ENCODE results near the gene PEMT. TPM values are rescaled to one million over a fixed set of nuclear protein-coding genes. Genes with fewer than 3 reads are reported as not detected.

The PEMT gene
- total RNA-seq, 1 donor from 2014 or later = 690 TPM

- H3K27me3 ChIP-seq = no peaks in the 10 kb centered on the region
- no peak for TF ChIP-seq CTCF (IDR thresholded peaks at IDR 0.05)
- no peak for DNase-seq (ENCODE audit: low spot score in 2 of 2)
- H3K4me3 ChIP-seq = no peak overlapping the region
- peaks cover 8 to 16% of the 10 kb centered on the region in 2 donors for H3K36me3 ChIP-seq
- H3K27ac ChIP-seq = no peak overlapping the region
- H3K4me1 ChIP-seq = peaks cover 3 to 15% of the 10 kb centered on the region in 2 donors
- intact Hi-C loops (cut with DNase I) = no loop called here
- H3K9me3 ChIP-seq = no peaks in the 10 kb centered on the region
Observed at GRCh38 chr17:17572010-17572785, 19.3 kb downstream of the PEMT start.

GRCh38 chr17:17570798-17571716 lies 20.5 kb downstream of the PEMT start:
- DNase-seq (ENCODE audit: low spot score in 2 of 2) = no peak
- H3K27me3 ChIP-seq = no peaks in the 10 kb centered on the region
- H3K4me3 ChIP-seq = no peak overlapping the region
- intact Hi-C loops (cut with DNase I) = loop anchor here (1.0 kb wide), 1 partner anchor 75 kb away; the partner anchor contains the start of gene RASD1
- peaks cover 5 to 10% of the 10 kb centered on the region in 2 donors for H3K36me3 ChIP-seq
- H3K27ac ChIP-seq = no peak overlapping the region
- no peaks in the 10 kb centered on the region for H3K9me3 ChIP-seq
- H3K4me1 ChIP-seq = peaks cover 13 to 26% of the 10 kb centered on the region in 2 donors
- TF ChIP-seq CTCF (IDR thresholded peaks at IDR 0.05) = no peak

DNA sequence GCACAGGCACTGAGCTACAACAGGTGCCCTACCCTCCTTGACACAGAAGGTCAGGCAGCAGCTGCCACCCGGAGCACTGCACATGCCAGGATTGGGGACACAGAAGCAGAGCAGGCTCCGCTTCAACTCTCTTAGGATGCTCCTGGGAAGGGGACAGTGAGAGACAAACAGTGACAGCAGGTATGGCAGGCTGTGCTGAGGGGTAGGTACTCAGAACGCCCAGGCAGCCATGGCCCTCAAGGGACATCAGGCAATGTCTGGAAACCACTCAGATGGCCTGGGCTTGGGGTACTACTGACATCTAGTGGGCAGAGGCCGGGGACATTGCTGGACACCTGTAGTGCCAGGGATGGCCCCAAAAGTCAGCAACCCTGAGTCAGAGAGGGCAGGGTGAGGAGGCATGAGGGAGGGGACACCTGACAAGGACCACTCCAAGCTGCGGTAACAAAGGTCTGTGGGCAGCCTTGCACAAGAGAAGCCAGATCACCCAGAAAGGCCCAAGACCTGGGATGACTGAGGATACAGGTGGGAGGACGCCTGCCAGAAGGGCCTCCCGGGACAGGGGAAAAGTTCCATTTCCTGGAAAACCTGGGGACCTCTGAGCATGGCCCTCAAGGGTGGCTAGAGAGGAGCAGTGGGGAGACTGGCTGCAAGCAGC lies 21.2 kb downstream of the PEMT start:
- Histone ChIP-seq H3K27ac (no peak overlapping the region), H3K36me3 (peaks cover 1 to 7% of the 10 kb centered on the region in 2 donors), H3K27me3 (no peaks in the 10 kb centered on the region), H3K9me3 (no peaks in the 10 kb centered on the region), H3K4me3 (no peak overlapping the region), H3K4me1 (peaks cover 13 to 32% of the 10 kb centered on the region in 2 donors)
- DNase-seq (ENCODE audit: low spot score in 2 of 2) = no peak
- intact Hi-C loops (cut with DNase I) = loop anchor here (1.0 kb wide), 1 partner anchor 74 kb away; the partner anchor contains the start of gene RASD1
- peak in 2 of 3 experiments; percentile 39 to 56 for TF ChIP-seq CTCF (IDR thresholded peaks at IDR 0.05)

DNA sequence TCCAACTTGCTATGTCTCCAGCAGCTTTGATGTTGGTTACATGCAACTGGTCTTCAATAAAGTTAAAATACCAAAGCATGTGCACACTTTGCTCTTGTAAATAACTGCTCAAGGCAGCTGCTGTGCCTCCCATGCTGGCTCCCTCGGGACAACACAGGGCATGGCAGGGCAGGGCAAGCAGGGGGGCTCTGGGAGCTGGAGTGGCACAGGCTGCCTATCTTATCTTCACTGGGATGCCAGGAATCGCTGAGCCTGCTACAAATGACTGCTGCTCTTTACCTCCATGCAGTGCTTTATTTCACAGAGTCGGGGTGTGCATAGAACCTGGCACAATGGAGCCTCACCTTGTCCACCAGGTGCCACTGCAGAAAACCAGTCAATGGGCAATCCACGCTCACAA lies 21.8 kb downstream of the PEMT start:
- Histone ChIP-seq H3K36me3 (peaks cover 0 to 2% of the 10 kb centered on the region in 2 donors), H3K4me1 (peaks cover 13 to 34% of the 10 kb centered on the region in 2 donors), H3K27me3 (no peaks in the 10 kb centered on the region), H3K9me3 (no peaks in the 10 kb centered on the region), H3K27ac (no peak overlapping the region), H3K4me3 (no peak overlapping the region)
- no peak for TF ChIP-seq CTCF (IDR thresholded peaks at IDR 0.05)
- DNase-seq (ENCODE audit: low spot score in 2 of 2) = no peak
- intact Hi-C loops (cut with DNase I) = loop anchor here (1.0 to 2.0 kb wide), 2 partner anchors 73 to 213 kb away; partner anchors contain the start of gene RASD1

GRCh38 chr17:17568772-17569195 lies 22.7 kb downstream of the PEMT start:
- intact Hi-C loops (cut with DNase I) = loop anchor here (2.0 kb wide), 1 partner anchor 212 kb away; no protein-coding TSS in a partner anchor
- TF ChIP-seq CTCF (IDR thresholded peaks at IDR 0.05) = peak; percentile 28 to 57 (median 43)
- peaks cover 13 to 34% of the 10 kb centered on the region in 2 donors for H3K4me1 ChIP-seq

More at GRCh38 chr17:17568772-17569195, 22.7 kb downstream of the PEMT start:
- Histone ChIP-seq H3K9me3 (no peaks in the 10 kb centered on the region), H3K27ac (no peak overlapping the region), H3K36me3 (no peaks in the 10 kb centered on the region), H3K4me3 (no peak overlapping the region), H3K27me3 (no peaks in the 10 kb centered on the region)
- no peak for DNase-seq (ENCODE audit: low spot score in 2 of 2)
